Brain microvascular endothelial cell (primary cell): ENCODE data around the gene MYO7A.

Experiments used
- DNase-seq: peaks from one replicate; pipeline ENCODE4 v3.0.0-alpha.2; 2020
- H3K27ac ChIP-seq: fragments of 250-450 bp; sonication (Bioruptor Pico); 2 replicates; pipeline ENCODE4 v1.5.1; 2020; ENCODE audit warnings: mild to moderate bottlenecking, moderate library complexity
- H3K27me3 ChIP-seq: fragments of 250-450 bp; sonication (Bioruptor Pico); replicated peaks from 2 replicates; pipeline ENCODE4 v1.5.1; 2020; ENCODE audit warnings: mild to moderate bottlenecking
- H3K36me3 ChIP-seq: fragments of 250-450 bp; sonication (Bioruptor Pico); replicated peaks from 2 replicates; pipeline ENCODE4 v1.5.1; 2020; ENCODE audit warnings: mild to moderate bottlenecking
- H3K4me3 ChIP-seq: 2 replicates; pipeline ENCODE4 v1.5.1; 2011; ENCODE audit warnings: low read depth, mild to moderate bottlenecking, control low read depth, low read length, moderate library complexity
- in situ Hi-C: cut with HindIII; loops from 2 replicates; pipeline ENCODE4 v1.10.0; 2017; ENCODE audit warnings: low sequenced_read_pairs, low pct_ligation_motif_present
- TF ChIP-seq, protein P1 (sequence below): IDR thresholded peaks from 2 replicates; pipeline ENCODE4 v1.5.1; 2011; ENCODE audit warnings: low read depth, mild to moderate bottlenecking, moderate library complexity, low read length, control low read depth, inconsistent platforms; ENCODE audit errors: missing control alignments

The MYO7A gene

DNA sequence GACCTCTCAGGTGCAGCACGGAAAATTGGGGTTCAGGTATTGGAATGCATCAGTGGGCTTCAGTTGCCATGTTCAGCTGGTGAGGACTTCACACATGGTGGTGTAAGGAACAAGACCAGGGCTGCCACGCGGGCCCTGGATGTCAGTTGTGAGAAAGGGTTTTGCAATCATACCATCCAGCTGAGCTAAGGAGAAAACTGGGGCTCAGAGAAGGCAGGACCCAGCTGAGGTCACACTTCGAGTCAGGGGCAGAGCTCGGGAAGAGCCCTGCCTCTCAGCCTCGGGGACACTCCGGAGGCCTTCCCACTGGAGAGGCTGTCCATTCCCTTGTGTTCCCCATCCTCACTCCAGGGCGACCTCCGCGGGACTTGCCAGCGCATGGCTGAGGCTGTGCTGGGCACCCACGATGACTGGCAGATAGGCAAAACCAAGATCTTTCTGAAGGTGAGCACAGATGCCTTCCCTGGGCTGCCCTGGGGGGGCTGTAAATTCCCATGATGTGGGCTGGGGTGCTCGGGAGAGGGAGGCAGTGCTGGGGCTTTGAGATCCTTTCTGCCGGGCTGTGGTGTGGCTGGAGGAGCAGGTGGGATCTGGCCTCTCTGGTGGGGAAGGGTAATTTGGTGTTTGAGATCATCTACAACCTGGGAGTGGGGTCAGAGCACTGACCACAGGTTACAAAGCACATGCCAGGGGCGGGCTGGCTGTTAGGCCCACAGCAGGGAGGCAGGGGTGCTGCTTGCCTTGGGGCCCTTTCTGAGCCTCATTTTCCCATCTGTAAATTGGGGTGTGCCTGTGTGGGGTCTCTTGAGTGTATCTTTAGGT, 47.2 kb downstream of the MYO7A start:
- in situ Hi-C loops, result no loop called here
- no peak overlapping the region for H3K4me3 ChIP-seq
- TF ChIP-seq, protein P1, sequence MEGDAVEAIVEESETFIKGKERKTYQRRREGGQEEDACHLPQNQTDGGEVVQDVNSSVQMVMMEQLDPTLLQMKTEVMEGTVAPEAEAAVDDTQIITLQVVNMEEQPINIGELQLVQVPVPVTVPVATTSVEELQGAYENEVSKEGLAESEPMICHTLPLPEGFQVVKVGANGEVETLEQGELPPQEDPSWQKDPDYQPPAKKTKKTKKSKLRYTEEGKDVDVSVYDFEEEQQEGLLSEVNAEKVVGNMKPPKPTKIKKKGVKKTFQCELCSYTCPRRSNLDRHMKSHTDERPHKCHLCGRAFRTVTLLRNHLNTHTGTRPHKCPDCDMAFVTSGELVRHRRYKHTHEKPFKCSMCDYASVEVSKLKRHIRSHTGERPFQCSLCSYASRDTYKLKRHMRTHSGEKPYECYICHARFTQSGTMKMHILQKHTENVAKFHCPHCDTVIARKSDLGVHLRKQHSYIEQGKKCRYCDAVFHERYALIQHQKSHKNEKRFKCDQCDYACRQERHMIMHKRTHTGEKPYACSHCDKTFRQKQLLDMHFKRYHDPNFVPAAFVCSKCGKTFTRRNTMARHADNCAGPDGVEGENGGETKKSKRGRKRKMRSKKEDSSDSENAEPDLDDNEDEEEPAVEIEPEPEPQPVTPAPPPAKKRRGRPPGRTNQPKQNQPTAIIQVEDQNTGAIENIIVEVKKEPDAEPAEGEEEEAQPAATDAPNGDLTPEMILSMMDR, result no peak
- no peak overlapping the region for H3K27ac ChIP-seq
- no peaks in the 10 kb centered on the region for H3K27me3 ChIP-seq
- no peak for DNase-seq
- no peaks in the 10 kb centered on the region for H3K36me3 ChIP-seq

DNA sequence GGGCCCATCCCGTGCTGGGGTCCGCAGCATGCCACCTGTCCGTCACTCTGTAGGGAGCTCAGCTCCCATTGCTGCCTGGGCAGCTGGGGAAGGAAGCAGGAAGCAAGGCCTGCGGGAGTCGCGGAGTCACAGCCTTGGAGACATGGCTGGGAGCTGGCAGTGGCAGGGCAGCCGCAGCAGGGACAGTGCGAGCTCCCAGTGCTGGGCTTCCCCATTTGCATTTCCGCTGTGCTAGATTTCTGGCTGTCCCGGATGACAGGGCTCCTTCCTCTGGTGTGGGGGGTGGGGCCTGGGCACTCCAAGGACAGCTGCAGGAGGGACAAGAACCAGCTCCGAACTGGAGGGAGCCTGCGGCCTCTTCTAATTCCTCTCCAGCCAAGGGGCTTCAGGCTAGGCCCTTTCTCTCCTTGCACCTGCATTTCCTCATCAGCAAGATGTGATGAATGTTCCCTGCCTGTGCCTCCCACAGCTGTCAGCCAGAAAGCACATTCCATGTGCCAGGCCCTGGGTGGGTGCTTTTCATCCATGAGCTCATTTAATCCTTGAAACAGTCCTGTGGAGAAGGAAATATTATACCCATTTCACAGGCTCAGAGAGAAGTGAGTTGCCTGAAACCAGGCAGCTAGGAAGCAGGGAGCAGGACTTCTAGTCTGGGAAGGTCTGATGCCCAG, 48.0 kb downstream of the MYO7A start:
- in situ Hi-C loops, result no loop called here

DNA sequence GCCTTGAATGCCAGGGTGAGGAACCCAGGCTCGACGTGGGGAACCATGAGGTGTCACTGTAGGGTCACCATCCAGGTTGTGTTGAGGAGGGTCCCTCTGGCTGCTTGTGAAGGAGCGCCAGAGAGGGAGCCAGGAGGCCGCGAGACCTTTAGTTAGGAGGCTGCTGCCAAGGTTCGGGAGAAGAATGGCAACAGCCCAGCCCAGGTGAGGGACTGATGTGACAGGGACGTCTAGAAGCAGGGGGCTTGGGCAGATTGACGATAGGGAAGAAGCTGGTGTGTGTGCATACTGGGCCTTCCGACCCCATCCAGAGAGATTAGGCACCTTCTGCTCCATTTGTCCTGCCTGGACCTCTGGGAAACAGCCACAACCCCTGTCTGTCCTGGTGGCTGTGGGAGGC, 49.0 kb downstream of the MYO7A start:
- TF ChIP-seq, protein P1, result no peak
- H3K27me3 ChIP-seq, result no peaks in the 10 kb centered on the region
- no peaks in the 10 kb centered on the region for H3K36me3 ChIP-seq
- in situ Hi-C loops, result no loop called here
- H3K27ac ChIP-seq, result no peak overlapping the region
- DNase-seq, result no peak
- H3K4me3 ChIP-seq, result no peak overlapping the region

More for the DNA sequence above, 48.0 kb downstream of the MYO7A start:
- no peak for DNase-seq
- Histone ChIP-seq H3K4me3 (no peak overlapping the region), H3K27ac (no peak overlapping the region), H3K36me3 (no peaks in the 10 kb centered on the region), H3K27me3 (no peaks in the 10 kb centered on the region)
- TF ChIP-seq, protein P1, result no peak

DNA sequence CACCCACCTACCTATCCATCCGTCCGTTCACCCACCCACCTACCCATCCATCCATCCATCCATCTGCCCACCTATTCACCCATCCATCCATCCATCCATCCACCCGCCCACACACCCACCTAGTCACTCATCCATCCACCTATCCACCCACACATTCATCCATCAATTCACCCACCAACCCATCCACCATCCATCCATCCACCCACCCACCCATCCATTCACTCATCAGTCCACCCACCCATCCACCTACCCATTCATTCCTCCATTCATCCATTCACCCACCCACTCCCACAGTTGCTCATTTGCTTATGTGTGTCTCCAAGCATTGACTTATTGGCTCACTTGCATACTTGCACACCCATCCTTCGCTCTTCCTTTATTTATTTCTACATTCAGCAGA, 50.1 kb downstream of the MYO7A start:
- DNase-seq, result no peak
- in situ Hi-C loops, result no loop called here
- no peak overlapping the region for H3K27ac ChIP-seq
- no peak overlapping the region for H3K4me3 ChIP-seq
- H3K27me3 ChIP-seq, result no peaks in the 10 kb centered on the region
- H3K36me3 ChIP-seq, result no peaks in the 10 kb centered on the region
- TF ChIP-seq, protein P1, result no peak

DNA sequence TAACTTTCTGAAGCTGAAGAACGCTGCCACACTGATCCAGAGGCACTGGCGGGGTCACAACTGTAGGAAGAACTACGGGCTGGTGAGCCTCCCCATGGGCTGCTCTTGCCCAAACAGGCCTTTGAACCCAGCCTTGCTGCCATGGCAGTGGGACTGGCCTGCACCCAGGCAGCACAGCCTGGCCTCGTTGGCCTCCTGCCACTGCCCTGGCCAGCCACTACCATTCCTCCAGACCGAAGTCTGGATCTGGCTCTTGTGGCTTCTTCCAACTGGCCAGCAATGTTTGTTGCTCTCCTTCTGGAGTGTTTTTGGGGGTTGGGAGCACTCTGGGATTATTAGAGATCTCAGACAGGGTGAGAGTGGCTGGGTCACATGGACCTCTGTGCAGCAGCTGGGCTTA, 51.0 kb downstream of the MYO7A start:
- in situ Hi-C loops, result no loop called here
- Histone ChIP-seq H3K27me3 (no peaks in the 10 kb centered on the region), H3K36me3 (no peaks in the 10 kb centered on the region), H3K27ac (no peak overlapping the region), H3K4me3 (no peak overlapping the region)
- TF ChIP-seq, protein P1, result no peak
- DNase-seq, result no peak
